ENCODE results near the gene CLCN5. TPM values are rescaled to one million over a fixed set of nuclear protein-coding genes. Genes with fewer than 3 reads are reported as not detected.

CLCN5 gene
- polyA plus RNA-seq, 2 of the 4 experiments (the other 2 are of a cell fraction): 2.6 to 5.2 TPM

DNA sequence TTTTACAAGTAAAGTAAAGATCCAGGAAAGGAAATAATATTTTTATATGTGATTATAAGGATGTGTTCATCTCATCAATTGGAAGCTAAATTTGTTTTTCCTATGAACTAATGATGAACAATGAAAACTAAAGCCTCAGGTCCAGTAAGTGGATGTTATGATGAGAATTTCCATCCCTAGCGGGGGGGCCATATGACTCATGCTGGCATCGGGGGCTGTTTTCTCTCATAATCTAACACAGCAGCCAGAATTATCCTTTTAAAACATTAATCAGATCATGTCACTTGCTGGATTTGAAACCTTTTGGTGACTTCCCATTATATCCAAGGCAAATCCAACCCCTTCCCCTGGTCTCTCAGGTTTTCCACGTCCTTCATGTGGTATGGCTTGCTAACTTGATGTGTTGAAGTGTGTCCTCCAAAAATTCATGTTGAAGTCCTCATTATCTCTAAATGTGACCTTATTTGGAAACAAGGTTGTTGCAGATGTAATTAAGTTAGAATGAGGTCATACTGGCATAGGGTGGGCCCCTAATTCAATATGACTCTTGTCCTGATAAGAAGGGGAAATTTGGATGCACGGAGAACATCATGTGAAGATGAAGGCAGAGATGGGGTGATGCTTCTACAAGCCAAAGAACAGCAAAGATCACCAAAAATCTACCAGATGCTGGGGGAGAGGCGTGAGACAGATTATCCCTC lies 181.6 kb downstream of the CLCN5 start:
- no peak for FAIRE-seq
- no peak for DNase-seq (ENCODE audit: low read depth in 1 of 2, low spot score in 1 of 2)
- no peaks in the 10 kb centered on the region for H3K4me1 ChIP-seq
- H3K4me2 ChIP-seq: no peak overlapping the region
- CTCF ChIA-PET: no interaction called here
- WGBS (ENCODE audit: missing lambda C conversion rate): 43% methylated on average over 5 of the region's 5 CpGs
- POLR2A ChIA-PET: no interaction called here
- H3K27ac ChIP-seq: no peak overlapping the region
- no peaks in the 10 kb centered on the region for H3K9me3 ChIP-seq
- no peak for ATAC-seq
- no peak for TF ChIP-seq KDM1A (IDR thresholded peaks at IDR 0.05; ENCODE audit: low read depth)
- TF ChIP-seq, protein P1, sequence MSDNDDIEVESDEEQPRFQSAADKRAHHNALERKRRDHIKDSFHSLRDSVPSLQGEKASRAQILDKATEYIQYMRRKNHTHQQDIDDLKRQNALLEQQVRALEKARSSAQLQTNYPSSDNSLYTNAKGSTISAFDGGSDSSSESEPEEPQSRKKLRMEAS (IDR thresholded peaks at IDR 0.05): no peak
- no peak for TF ChIP-seq ATOH8 (CRISPR knock-in tag; IDR thresholded peaks at IDR 0.05; ENCODE audit: low read depth)
- no peak for TF ChIP-seq POLR2AphosphoS2 (conservative IDR thresholded peaks at IDR 0.05; ENCODE audit: low read length)
- TF ChIP-seq RAD21 (conservative IDR thresholded peaks at IDR 0.05 in 1 of 2, IDR thresholded peaks at IDR 0.05 in 1 of 2): no peak
- TF ChIP-seq, protein P2, sequence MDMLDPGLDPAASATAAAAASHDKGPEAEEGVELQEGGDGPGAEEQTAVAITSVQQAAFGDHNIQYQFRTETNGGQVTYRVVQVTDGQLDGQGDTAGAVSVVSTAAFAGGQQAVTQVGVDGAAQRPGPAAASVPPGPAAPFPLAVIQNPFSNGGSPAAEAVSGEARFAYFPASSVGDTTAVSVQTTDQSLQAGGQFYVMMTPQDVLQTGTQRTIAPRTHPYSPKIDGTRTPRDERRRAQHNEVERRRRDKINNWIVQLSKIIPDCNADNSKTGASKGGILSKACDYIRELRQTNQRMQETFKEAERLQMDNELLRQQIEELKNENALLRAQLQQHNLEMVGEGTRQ (IDR thresholded peaks at IDR 0.05): no peak
- TF ChIP-seq HMGXB4 (CRISPR knock-in tag; IDR thresholded peaks at IDR 0.05; ENCODE audit: borderline replicate concordance): no peak
- no peak for TF ChIP-seq HDAC2 (IDR thresholded peaks at IDR 0.05)
- TF ChIP-seq, protein P3, sequence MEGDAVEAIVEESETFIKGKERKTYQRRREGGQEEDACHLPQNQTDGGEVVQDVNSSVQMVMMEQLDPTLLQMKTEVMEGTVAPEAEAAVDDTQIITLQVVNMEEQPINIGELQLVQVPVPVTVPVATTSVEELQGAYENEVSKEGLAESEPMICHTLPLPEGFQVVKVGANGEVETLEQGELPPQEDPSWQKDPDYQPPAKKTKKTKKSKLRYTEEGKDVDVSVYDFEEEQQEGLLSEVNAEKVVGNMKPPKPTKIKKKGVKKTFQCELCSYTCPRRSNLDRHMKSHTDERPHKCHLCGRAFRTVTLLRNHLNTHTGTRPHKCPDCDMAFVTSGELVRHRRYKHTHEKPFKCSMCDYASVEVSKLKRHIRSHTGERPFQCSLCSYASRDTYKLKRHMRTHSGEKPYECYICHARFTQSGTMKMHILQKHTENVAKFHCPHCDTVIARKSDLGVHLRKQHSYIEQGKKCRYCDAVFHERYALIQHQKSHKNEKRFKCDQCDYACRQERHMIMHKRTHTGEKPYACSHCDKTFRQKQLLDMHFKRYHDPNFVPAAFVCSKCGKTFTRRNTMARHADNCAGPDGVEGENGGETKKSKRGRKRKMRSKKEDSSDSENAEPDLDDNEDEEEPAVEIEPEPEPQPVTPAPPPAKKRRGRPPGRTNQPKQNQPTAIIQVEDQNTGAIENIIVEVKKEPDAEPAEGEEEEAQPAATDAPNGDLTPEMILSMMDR (IDR thresholded peaks at IDR 0.05): no peak
- no peak overlapping the region for H3K4me3 ChIP-seq

GRCh38 chrX:50106051-50106675 lies 183.8 kb downstream of the CLCN5 start:
- WGBS (ENCODE audit: missing lambda C conversion rate): 33% methylated on average over 6 of the region's 6 CpGs
- no peak overlapping the region for H3K4me2 ChIP-seq
- FAIRE-seq: no peak

DNA sequence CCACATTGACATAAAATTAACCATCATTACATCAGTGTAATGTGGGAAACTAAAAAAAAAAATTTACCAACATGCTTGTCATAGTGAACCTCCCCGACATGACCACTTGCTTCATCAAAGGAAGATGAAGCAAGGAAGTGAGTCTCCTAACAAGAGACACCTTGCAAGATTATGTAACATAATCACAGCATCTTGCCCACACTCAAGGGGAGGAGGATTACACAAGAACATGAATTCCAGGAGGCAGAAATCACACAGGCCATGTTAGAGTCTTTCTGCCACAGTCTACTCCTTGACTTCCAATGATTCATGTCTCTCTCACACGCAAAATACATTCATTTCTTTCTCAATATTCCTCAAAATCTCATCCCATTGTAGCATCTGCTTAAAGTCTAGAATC lies 185.1 kb downstream of the CLCN5 start:
- ATAC-seq: no peak
- no peak for DNase-seq (ENCODE audit: low read depth in 1 of 2, low spot score in 1 of 2)
- no peak for FAIRE-seq
- CTCF ChIA-PET: no interaction called here
- WGBS (ENCODE audit: missing lambda C conversion rate): 0% methylated on average over 2 of the region's 2 CpGs
- H3K4me3 ChIP-seq: no peak overlapping the region
- POLR2A ChIA-PET: no interaction called here
- no peaks in the 10 kb centered on the region for H3K9me3 ChIP-seq
- H3K4me2 ChIP-seq: no peak overlapping the region
- no peak overlapping the region for H3K27ac ChIP-seq
- H3K4me1 ChIP-seq: no peaks in the 10 kb centered on the region
- no peak for TF ChIP-seq KDM5A (IDR thresholded peaks at IDR 0.05)
- TF ChIP-seq, protein P3 (IDR thresholded peaks at IDR 0.05): no peak
- TF ChIP-seq, protein P4, sequence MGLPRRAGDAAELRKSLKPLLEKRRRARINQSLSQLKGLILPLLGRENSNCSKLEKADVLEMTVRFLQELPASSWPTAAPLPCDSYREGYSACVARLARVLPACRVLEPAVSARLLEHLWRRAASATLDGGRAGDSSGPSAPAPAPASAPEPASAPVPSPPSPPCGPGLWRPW (IDR thresholded peaks at IDR 0.05): no peak
- TF ChIP-seq ZC3H11A (IDR thresholded peaks at IDR 0.05): no peak
- no peak for TF ChIP-seq JUN (IDR thresholded peaks at IDR 0.05)
- no peak for TF ChIP-seq HOXA7 (CRISPR knock-in tag; IDR thresholded peaks at IDR 0.05)
- no peak for TF ChIP-seq NFE2L2 (conservative IDR thresholded peaks at IDR 0.05; ENCODE audit: low read length)
- TF ChIP-seq ESRRA (IDR thresholded peaks at IDR 0.05; ENCODE audit: borderline replicate concordance, low read length): no peak
- TF ChIP-seq, protein P1 (IDR thresholded peaks at IDR 0.05): no peak
- no peak for TF ChIP-seq PHF8 (IDR thresholded peaks at IDR 0.05; ENCODE audit: borderline replicate concordance, low read depth)
- no peak for TF ChIP-seq MAFK (IDR thresholded peaks at IDR 0.05; ENCODE audit: partially characterized antibody)
- TF ChIP-seq, protein P2 (IDR thresholded peaks at IDR 0.05): no peak
- TF ChIP-seq, protein P5, sequence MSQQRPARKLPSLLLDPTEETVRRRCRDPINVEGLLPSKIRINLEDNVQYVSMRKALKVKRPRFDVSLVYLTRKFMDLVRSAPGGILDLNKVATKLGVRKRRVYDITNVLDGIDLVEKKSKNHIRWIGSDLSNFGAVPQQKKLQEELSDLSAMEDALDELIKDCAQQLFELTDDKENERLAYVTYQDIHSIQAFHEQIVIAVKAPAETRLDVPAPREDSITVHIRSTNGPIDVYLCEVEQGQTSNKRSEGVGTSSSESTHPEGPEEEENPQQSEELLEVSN (IDR thresholded peaks at IDR 0.05; ENCODE audit: borderline replicate concordance, low read depth): no peak
- TF ChIP-seq NR3C1 (IDR thresholded peaks at IDR 0.05): no peak

More at GRCh38 chrX:50106051-50106675, 183.8 kb downstream of the CLCN5 start:
- Histone ChIP-seq H3K9me3 (no peaks in the 10 kb centered on the region), H3K4me1 (no peaks in the 10 kb centered on the region), H3K27ac (no peak overlapping the region), H3K4me3 (no peak overlapping the region)
- DNase-seq (ENCODE audit: low read depth in 1 of 2, low spot score in 1 of 2): no peak
- CTCF ChIA-PET: no interaction called here
- ATAC-seq: no peak
- no peak for TF ChIP-seq RAD21 (conservative IDR thresholded peaks at IDR 0.05 in 1 of 2, IDR thresholded peaks at IDR 0.05 in 1 of 2)
- TF ChIP-seq ESRRA (IDR thresholded peaks at IDR 0.05; ENCODE audit: borderline replicate concordance, low read length): no peak
- POLR2A ChIA-PET: no interaction called here

All from A549 (cell line).